Activated CD4-positive, alpha-beta T cell treated with anti-CD3 and anti-CD28 coated beads, Interleukin-2, amount 10 ng/mL, durations not matched to agents 7 days and 5 days (primary cell): ENCODE data around the gene FAT1. TPM values are rescaled to one million over a fixed set of nuclear protein-coding genes. Genes with fewer than 3 reads are reported as not detected.

Experiments used
- CTCF ChIA-PET: fragments of 350-600 bp; sonication (Branson Sonifier 250); formaldehyde crosslinking; loops from one replicate; lab custom pipeline; 2021; ENCODE audit warnings: antibody characterized with exemption; lab: Charles Lee
- POLR2A ChIA-PET: fragments of 350-600 bp; sonication (Branson Sonifier 250); formaldehyde crosslinking; loops from one replicate; lab custom pipeline; 2021; ENCODE audit warnings: antibody characterized with exemption; lab: Charles Lee
- DNase-seq: peaks from one replicate; pipeline ENCODE4 v3.0.0-alpha.2; 2020
- H3K27ac Mint-ChIP-seq: one replicate; pipeline ENCODE4 v1.8.0; 2021; ENCODE audit warnings: mild to moderate bottlenecking, moderate library complexity, mixed read lengths
- H3K27me3 Mint-ChIP-seq: one replicate; pipeline ENCODE4 v1.8.0; 2021; ENCODE audit warnings: mixed read lengths
- H3K36me3 Mint-ChIP-seq: one replicate; pipeline ENCODE4 v1.8.0; 2021; ENCODE audit warnings: low read depth, mixed read lengths
- H3K4me1 Mint-ChIP-seq: one replicate; pipeline ENCODE4 v1.8.0; 2021; ENCODE audit warnings: mixed read lengths
- H3K4me3 Mint-ChIP-seq: one replicate; pipeline ENCODE4 v1.8.0; 2021; ENCODE audit warnings: mild to moderate bottlenecking, moderate library complexity, mixed read lengths
- H3K9me3 Mint-ChIP-seq: one replicate; pipeline ENCODE4 v1.8.0; 2021; ENCODE audit warnings: mixed read lengths
- total RNA-seq, 2 experiments: library from RNA; stranded (reverse); gene quantifications; one replicate each; pipeline ENCODE4 v1.2.3, GENCODE V29; 2021

The FAT1 gene
- total RNA-seq, 2 experiments from 2014 or later = 0.27 to 0.30 TPM

- no peak for DNase-seq
- Mint-ChIP-seq H3K4me1 (no peaks in the 10 kb centered on the region), H3K27ac (no peak overlapping the region), H3K9me3 (no peaks in the 10 kb centered on the region), H3K36me3 (no peaks in the 10 kb centered on the region), H3K4me3 (no peak overlapping the region), H3K27me3 (no peaks in the 10 kb centered on the region)
- ChIA-PET CTCF (no interaction called here), POLR2A (no interaction called here)
These were observed 159.9 kb downstream of the FAT1 start for GRCh38 chr4:186563761-186564160.

GRCh38 chr4:186561748-186562147, 161.9 kb downstream of the FAT1 start:
- ChIA-PET POLR2A (no interaction called here), CTCF (no interaction called here)
- no peak overlapping the region for H3K4me3 Mint-ChIP-seq
- H3K27me3 Mint-ChIP-seq = no peaks in the 10 kb centered on the region
- no peaks in the 10 kb centered on the region for H3K9me3 Mint-ChIP-seq
- H3K36me3 Mint-ChIP-seq = no peaks in the 10 kb centered on the region
- no peak overlapping the region for H3K27ac Mint-ChIP-seq
- no peak for DNase-seq
- H3K4me1 Mint-ChIP-seq = no peaks in the 10 kb centered on the region

- H3K27ac Mint-ChIP-seq = no peak overlapping the region
- ChIA-PET CTCF (no interaction called here), POLR2A (no interaction called here)
- peaks cover 1% of the 10 kb centered on the region for H3K36me3 Mint-ChIP-seq
- no peak overlapping the region for H3K4me3 Mint-ChIP-seq
- H3K4me1 Mint-ChIP-seq = no peaks in the 10 kb centered on the region
- no peaks in the 10 kb centered on the region for H3K9me3 Mint-ChIP-seq
- no peak for DNase-seq
- H3K27me3 Mint-ChIP-seq = peaks cover 3% of the 10 kb centered on the region
These were observed 163.0 kb downstream of the FAT1 start for GRCh38 chr4:186560647-186561046.

- no peak overlapping the region for H3K4me3 Mint-ChIP-seq
- no peaks in the 10 kb centered on the region for H3K9me3 Mint-ChIP-seq
- POLR2A ChIA-PET = no interaction called here
- no peak overlapping the region for H3K27ac Mint-ChIP-seq
- H3K27me3 Mint-ChIP-seq = peaks cover 17% of the 10 kb centered on the region
- no peak for DNase-seq
- no peaks in the 10 kb centered on the region for H3K4me1 Mint-ChIP-seq
- CTCF ChIA-PET = no interaction called here
- H3K36me3 Mint-ChIP-seq = peaks cover 2% of the 10 kb centered on the region
These were observed 166.2 kb downstream of the FAT1 start for GRCh38 chr4:186557486-186557885.

- DNase-seq = no peak
- Mint-ChIP-seq H3K27ac (no peak overlapping the region), H3K9me3 (no peaks in the 10 kb centered on the region), H3K27me3 (peaks cover 17% of the 10 kb centered on the region), H3K4me3 (no peak overlapping the region), H3K36me3 (peaks cover 2% of the 10 kb centered on the region), H3K4me1 (no peaks in the 10 kb centered on the region)
- ChIA-PET CTCF (no interaction called here), POLR2A (no interaction called here)
These were observed 166.6 kb downstream of the FAT1 start for GRCh38 chr4:186557061-186557460.

GRCh38 chr4:186554914-186555827, 168.5 kb downstream of the FAT1 start, which contains the start of gene MTNR1A:
Gene MTNR1A, minus strand, starts transcription at chr4:186555567. Its CDS starts 202 bp downstream, at chr4:186555365.
- Mint-ChIP-seq H3K4me3 (no peak within 1 kb of the TSS), H3K27ac (no peak within 1 kb of the TSS), H3K27me3 (peaks cover 17% of the 10 kb centered on the region), H3K9me3 (no peaks in the 10 kb centered on the region), H3K4me1 (no peaks in the 10 kb centered on the region), H3K36me3 (peaks cover 2% of the 10 kb centered on the region)
- ChIA-PET POLR2A (no interaction called here), CTCF (no interaction called here)
- DNase-seq = no peak

GRCh38 chr4:186554539-186554913, 169.1 kb downstream of the FAT1 start:
- Mint-ChIP-seq H3K36me3 (peaks cover 2% of the 10 kb centered on the region), H3K27ac (no peak overlapping the region), H3K4me3 (no peak overlapping the region), H3K27me3 (peaks cover 17% of the 10 kb centered on the region), H3K4me1 (no peaks in the 10 kb centered on the region), H3K9me3 (no peaks in the 10 kb centered on the region)
- ChIA-PET POLR2A (no interaction called here), CTCF (no interaction called here)
- no peak for DNase-seq

GRCh38 chr4:186553717-186554116, 169.9 kb downstream of the FAT1 start:
- no peak overlapping the region for H3K4me3 Mint-ChIP-seq
- no peaks in the 10 kb centered on the region for H3K9me3 Mint-ChIP-seq
- DNase-seq = no peak
- H3K4me1 Mint-ChIP-seq = no peaks in the 10 kb centered on the region
- H3K36me3 Mint-ChIP-seq = peaks cover 2% of the 10 kb centered on the region
- no peak overlapping the region for H3K27ac Mint-ChIP-seq
- peaks cover 17% of the 10 kb centered on the region for H3K27me3 Mint-ChIP-seq
- ChIA-PET POLR2A (no interaction called here), CTCF (no interaction called here)

- ChIA-PET POLR2A (no interaction called here), CTCF (no interaction called here)
- H3K27ac Mint-ChIP-seq = no peak overlapping the region
These were observed 171.8 kb downstream of the FAT1 start for GRCh38 chr4:186551849-186552248.

GRCh38 chr4:186545436-186545835, 178.2 kb downstream of the FAT1 start:
- H3K27me3 Mint-ChIP-seq = no peaks in the 10 kb centered on the region
- no peaks in the 10 kb centered on the region for H3K36me3 Mint-ChIP-seq
- peaks cover 10% of the 10 kb centered on the region for H3K9me3 Mint-ChIP-seq
- no peak overlapping the region for H3K27ac Mint-ChIP-seq
- no peak for DNase-seq
- no peaks in the 10 kb centered on the region for H3K4me1 Mint-ChIP-seq
- ChIA-PET POLR2A (no interaction called here), CTCF (no interaction called here)
- no peak overlapping the region for H3K4me3 Mint-ChIP-seq

More at GRCh38 chr4:186551849-186552248, 171.8 kb downstream of the FAT1 start:
- Mint-ChIP-seq H3K9me3 (peaks cover 4% of the 10 kb centered on the region), H3K4me1 (no peaks in the 10 kb centered on the region), H3K4me3 (no peak overlapping the region), H3K27me3 (peaks cover 17% of the 10 kb centered on the region), H3K36me3 (peaks cover 2% of the 10 kb centered on the region)
- DNase-seq = no peak

GRCh38 chr4:186543206-186543605, 180.4 kb downstream of the FAT1 start:
- CTCF ChIA-PET = interaction anchor here (1.1 kb wide), 1 partner anchor 12 kb away, joined by 3 read pairs; no protein-coding TSS in a partner anchor
- POLR2A ChIA-PET = no interaction called here
- Mint-ChIP-seq H3K9me3 (peaks cover 20% of the 10 kb centered on the region), H3K27ac (no peak overlapping the region), H3K4me3 (no peak overlapping the region), H3K27me3 (no peaks in the 10 kb centered on the region), H3K4me1 (no peaks in the 10 kb centered on the region), H3K36me3 (no peaks in the 10 kb centered on the region)
- DNase-seq = no peak

- H3K4me3 Mint-ChIP-seq = no peak overlapping the region
- H3K27me3 Mint-ChIP-seq = no peaks in the 10 kb centered on the region
- H3K36me3 Mint-ChIP-seq = no peaks in the 10 kb centered on the region
- H3K9me3 Mint-ChIP-seq = peaks cover 18% of the 10 kb centered on the region
- POLR2A ChIA-PET = no interaction called here
- no peaks in the 10 kb centered on the region for H3K4me1 Mint-ChIP-seq
- no peak for DNase-seq
- no peak overlapping the region for H3K27ac Mint-ChIP-seq
- CTCF ChIA-PET = no interaction called here
These were observed 181.9 kb downstream of the FAT1 start for GRCh38 chr4:186541801-186542200.

- Mint-ChIP-seq H3K27ac (no peak overlapping the region), H3K9me3 (peaks cover 13% of the 10 kb centered on the region), H3K4me3 (no peak overlapping the region), H3K36me3 (no peaks in the 10 kb centered on the region), H3K4me1 (no peaks in the 10 kb centered on the region), H3K27me3 (no peaks in the 10 kb centered on the region)
- DNase-seq = no peak
- CTCF ChIA-PET = no interaction called here
- POLR2A ChIA-PET = no interaction called here
These were observed 185.7 kb downstream of the FAT1 start for GRCh38 chr4:186537843-186538521.
